GM21737 (cell line): ENCODE data around the gene GLT1D1.

Experiments used
- ATAC-seq: cut with Tn5 transposase; IDR thresholded peaks from one replicate; pipeline ENCODE4 v1.9.1; 2021; ENCODE audit warnings: mild to moderate bottlenecking, moderate library complexity; ENCODE audit not compliant: unreplicated experiment

GLT1D1 gene

GRCh38 chr12:128852026-128852698, 1.1 kb upstream of the GLT1D1 start:
- ATAC-seq, result no peak

- peak; percentile 50 for ATAC-seq
Measured at GRCh38 chr12:128853600-128854197, 421 bp downstream of the GLT1D1 start.

GRCh38 chr12:128856035-128856790, 2.9 kb downstream of the GLT1D1 start:
- ATAC-seq, result no peak

- no peak for ATAC-seq
Measured at GRCh38 chr12:128856791-128857078, 3.5 kb downstream of the GLT1D1 start.

- no peak for ATAC-seq
Measured at GRCh38 chr12:128857133-128857763, 4.0 kb downstream of the GLT1D1 start.

- no peak for ATAC-seq
Measured at GRCh38 chr12:128859311-128859710, 6.0 kb downstream of the GLT1D1 start.

GRCh38 chr12:128861226-128862016, 8.1 kb downstream of the GLT1D1 start:
- no peak for ATAC-seq

- no peak for ATAC-seq
Measured at GRCh38 chr12:128863957-128864356, 10.7 kb downstream of the GLT1D1 start.

- ATAC-seq, result no peak
Measured at GRCh38 chr12:128864516-128865186, 11.4 kb downstream of the GLT1D1 start.

- ATAC-seq, result no peak
Measured at GRCh38 chr12:128867466-128867865, 14.2 kb downstream of the GLT1D1 start.

- no peak for ATAC-seq
Measured at GRCh38 chr12:128871516-128871892, 18.2 kb downstream of the GLT1D1 start.

GRCh38 chr12:128872303-128872702, 19.0 kb downstream of the GLT1D1 start:
- no peak for ATAC-seq

GRCh38 chr12:128876559-128876958, 23.3 kb downstream of the GLT1D1 start:
- ATAC-seq, result no peak

- ATAC-seq, result no peak
Measured at GRCh38 chr12:128879898-128880764, 26.9 kb downstream of the GLT1D1 start.

- no peak for ATAC-seq
Measured at GRCh38 chr12:128891856-128892255, 38.6 kb downstream of the GLT1D1 start.

GRCh38 chr12:128903236-128903635, 50.0 kb downstream of the GLT1D1 start:
- ATAC-seq, result no peak

- no peak for ATAC-seq
Measured at GRCh38 chr12:128905003-128905544, 51.8 kb downstream of the GLT1D1 start.

- no peak for ATAC-seq
Measured at GRCh38 chr12:128906485-128907137, 53.3 kb downstream of the GLT1D1 start.

GRCh38 chr12:128908254-128908653, 55.0 kb downstream of the GLT1D1 start:
- ATAC-seq, result no peak
